ENCODE measurements around the gene TMEM108. TPM values are rescaled to one million over a fixed set of nuclear protein-coding genes. Genes with fewer than 3 reads are reported as not detected.

TMEM108 gene
- polyA plus RNA-seq, 1 donor from 2014 or later, result 2.1 TPM

DNA sequence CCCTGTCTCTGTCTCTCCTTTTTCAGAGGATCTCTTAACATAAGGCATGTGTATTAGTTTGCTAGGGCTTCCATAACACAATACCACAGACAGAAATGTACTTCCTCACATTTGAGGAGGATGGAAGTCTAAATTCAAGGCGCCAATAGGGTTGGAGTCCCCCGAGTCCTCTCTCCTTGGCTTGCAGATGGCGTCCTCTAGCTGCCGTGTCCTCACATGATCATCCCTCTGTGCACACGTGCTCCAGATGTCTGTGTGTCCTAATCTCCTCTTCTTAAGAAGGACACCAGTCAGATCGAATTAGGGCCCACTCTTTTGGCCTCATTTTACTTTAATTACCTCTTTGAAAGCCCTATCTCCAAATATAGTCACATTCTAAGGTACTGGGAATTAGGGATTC lies 338.6 kb downstream of the TMEM108 start:
- H2AFZ ChIP-seq (ENCODE audit: low read depth, low read length), result no peak overlapping the region
- H4K20me1 ChIP-seq (ENCODE audit: insufficient read depth), result no peaks in the 10 kb centered on the region
- no peaks in the 10 kb centered on the region for H3K9me2 ChIP-seq (ENCODE audit: insufficient read depth, low read length)
- H3K4me2 ChIP-seq (ENCODE audit: low read length), result no peak overlapping the region
- H3K79me2 ChIP-seq (replicated peaks; ENCODE audit: insufficient read depth, low read length), result no peaks in the 10 kb centered on the region
- H3K27ac ChIP-seq (ENCODE audit: low read length), result no peak overlapping the region
- H3K4me3 ChIP-seq (ENCODE audit: low read length), result no peak overlapping the region
- H3K9me3 ChIP-seq (ENCODE audit: low read length), result no peaks in the 10 kb centered on the region
- TF ChIP-seq EP300 (conservative IDR thresholded peaks at IDR 0.05; ENCODE audit: poor library complexity, severe bottlenecking) (no peak), CTCF (IDR thresholded peaks at IDR 0.05; ENCODE audit: poor library complexity, severe bottlenecking) (no peak), SMC3 (conservative IDR thresholded peaks at IDR 0.05; ENCODE audit: poor library complexity) (no peak), RAD21 (conservative IDR thresholded peaks at IDR 0.05) (no peak), REST (IDR thresholded peaks at IDR 0.05; ENCODE audit: borderline replicate concordance) (no peak), MXI1 (conservative IDR thresholded peaks at IDR 0.05; ENCODE audit: poor library complexity, severe bottlenecking) (no peak), POLR2AphosphoS5 (IDR thresholded peaks at IDR 0.05) (no peak), TAF1 (IDR thresholded peaks at IDR 0.05; ENCODE audit: low read depth) (no peak), EZH2 (IDR thresholded peaks at IDR 0.05; ENCODE audit: borderline replicate concordance, insufficient read depth, low read length, poor library complexity, severe bottlenecking) (no peak)
- no peak overlapping the region for H3K9ac ChIP-seq (ENCODE audit: low read length)
- H3K27me3 ChIP-seq (ENCODE audit: insufficient read depth, low read depth, low read length), result no peaks in the 10 kb centered on the region
- no peaks in the 10 kb centered on the region for H3K36me3 ChIP-seq (ENCODE audit: insufficient read depth, low read length)
- no peaks in the 10 kb centered on the region for H3F3A ChIP-seq (ENCODE audit: insufficient read depth, low read length, poor library complexity, severe bottlenecking)

DNA sequence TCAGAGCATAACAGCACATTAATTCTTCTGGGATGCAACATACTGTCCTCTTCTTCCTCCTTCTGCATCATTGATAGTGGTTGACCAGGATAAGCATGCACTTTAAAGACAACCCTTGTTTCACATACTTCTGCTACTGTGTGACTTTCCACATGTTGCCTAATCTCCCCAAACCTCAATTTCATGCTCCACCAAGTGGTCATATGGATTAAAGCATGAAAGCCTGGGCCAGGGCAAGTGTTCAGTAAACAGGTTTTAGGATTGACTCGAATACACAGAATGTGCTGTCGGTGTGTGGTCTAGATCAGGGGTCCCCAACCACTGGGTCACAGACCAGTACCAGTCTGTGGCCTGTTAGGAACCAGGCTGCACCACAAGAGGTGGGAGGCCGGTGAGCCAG lies 339.2 kb downstream of the TMEM108 start:
- no peak overlapping the region for H3K4me3 ChIP-seq (ENCODE audit: low read length)
- no peaks in the 10 kb centered on the region for H3K36me3 ChIP-seq (ENCODE audit: insufficient read depth, low read length)
- no peak overlapping the region for H2AFZ ChIP-seq (ENCODE audit: low read depth, low read length)
- no peaks in the 10 kb centered on the region for H4K20me1 ChIP-seq (ENCODE audit: insufficient read depth)
- H3K9ac ChIP-seq (ENCODE audit: low read length), result no peak overlapping the region
- no peak overlapping the region for H3K4me2 ChIP-seq (ENCODE audit: low read length)
- no peaks in the 10 kb centered on the region for H3K79me2 ChIP-seq (replicated peaks; ENCODE audit: insufficient read depth, low read length)
- no peaks in the 10 kb centered on the region for H3K9me3 ChIP-seq (ENCODE audit: low read length)
- TF ChIP-seq CTCF (IDR thresholded peaks at IDR 0.05; ENCODE audit: poor library complexity, severe bottlenecking) (peak; percentile 59), SMC3 (conservative IDR thresholded peaks at IDR 0.05; ENCODE audit: poor library complexity) (peak; percentile 69), RAD21 (conservative IDR thresholded peaks at IDR 0.05) (peak; percentile 64), MXI1 (conservative IDR thresholded peaks at IDR 0.05; ENCODE audit: poor library complexity, severe bottlenecking) (no peak), REST (IDR thresholded peaks at IDR 0.05; ENCODE audit: borderline replicate concordance) (no peak), POLR2AphosphoS5 (IDR thresholded peaks at IDR 0.05) (no peak)
- no peaks in the 10 kb centered on the region for H3F3A ChIP-seq (ENCODE audit: insufficient read depth, low read length, poor library complexity, severe bottlenecking)
- no peaks in the 10 kb centered on the region for H3K9me2 ChIP-seq (ENCODE audit: insufficient read depth, low read length)
- H3K27me3 ChIP-seq (ENCODE audit: insufficient read depth, low read depth, low read length), result no peaks in the 10 kb centered on the region
- no peak overlapping the region for H3K27ac ChIP-seq (ENCODE audit: low read length)

All from neural cell (in vitro differentiated cells).